A549 (cell line): ENCODE measurements around the gene MTMR12. TPM values are rescaled to one million over a fixed set of nuclear protein-coding genes. Genes with fewer than 3 reads are reported as not detected.

Experiments
- ATAC-seq, 2 experiments: fragments of 200-7000 bp in 1 of 2; fragments of >200 bp in 1 of 2; cut with Nextera tagmentation in 1 of 2; cut with Tn5 transposase in 1 of 2; 3 replicates each; pipeline versions ENCODE4 v1.8.0 to v1.9.1; 2018 to 2020; ENCODE audit warnings: mild to moderate bottlenecking in 1 of 2, moderate library complexity in 1 of 2
- CTCF ChIA-PET: fragments of 300-600 bp; sonication (Branson Sonifier 250); formaldehyde crosslinking; extraction: SDS; loops from one replicate; lab custom pipeline; 2021; ENCODE audit warnings: antibody characterized with exemption, inconsistent platforms; lab: Yijun Ruan, JAX
- POLR2A ChIA-PET: fragments of 350-600 bp; formaldehyde crosslinking; extraction: SDS; loops from one replicate; lab custom pipeline; 2021; ENCODE audit warnings: antibody characterized with exemption, inconsistent platforms; lab: Yijun Ruan, JAX
- DNase-seq, 2 experiments: peaks; one replicate each; pipeline versions ENCODE4 v3.0.0 to v3.0.0-alpha.2; 2011 to 2016; ENCODE audit warnings: low read depth in 1 of 2, low spot score in 1 of 2
- FAIRE-seq: peaks from 2 replicates; lab custom pipeline; 2011; peaks lifted over from hg19 to GRCh38; lab: Jason Lieb, UNC
- H3K27ac ChIP-seq, 2 experiments: fragments of >200 bp; sonication (Bioruptor Twin); formaldehyde crosslinking; 3 replicates each; pipeline ENCODE4 v1.5.1; 2016 to 2017
- H3K4me1 ChIP-seq: fragments of >200 bp; sonication (Bioruptor Twin); formaldehyde crosslinking; 3 replicates; pipeline ENCODE4 v1.6.1; 2016
- H3K4me2 ChIP-seq: fragments of >200 bp; sonication (Bioruptor Twin); formaldehyde crosslinking; 3 replicates; pipeline ENCODE4 v1.6.1; 2016
- H3K4me3 ChIP-seq: fragments of >200 bp; sonication (Bioruptor Twin); formaldehyde crosslinking; 3 replicates; pipeline ENCODE4 v1.5.1; 2016
- H3K9me3 ChIP-seq: fragments of >200 bp; sonication (Bioruptor Twin); formaldehyde crosslinking; 3 replicates; pipeline ENCODE4 v1.6.1; 2016
- CEBPB ChIP-seq, 2 experiments: fragments of >200 bp in 1 of 2; sonication (Bioruptor Twin) in 1 of 2; formaldehyde crosslinking in 1 of 2; IDR thresholded peaks; 2 replicates each; pipeline ENCODE4 v1.6.1; 2012 to 2016
- EHMT2 ChIP-seq: fragments of 200-600 bp; sonication (generic); IDR thresholded peaks from 2 replicates; pipeline ENCODE4 v1.6.1; 2016; ENCODE audit warnings: antibody characterized with exemption, low read depth, mild to moderate bottlenecking, moderate library complexity
- ESRRA ChIP-seq: fragments of 150-350 bp; IDR thresholded peaks from 2 replicates; pipeline ENCODE4 v1.6.1; 2014; ENCODE audit warnings: mild to moderate bottlenecking, low read length, borderline replicate concordance
- FOSL2 ChIP-seq, 2 experiments: fragments of 450-650 bp in 1 of 2; fragments of >200 bp in 1 of 2; sonication (Bioruptor Twin) in 1 of 2; formaldehyde crosslinking; IDR thresholded peaks; 2 replicates each; pipeline versions ENCODE4 v1.5.0 to v1.6.1; 2016 to 2020; ENCODE audit warnings: mild to moderate bottlenecking in 1 of 2, moderate library complexity in 1 of 2
- HEYL ChIP-seq: fragments of 250-450 bp; sonication (Bioruptor Pico); IDR thresholded peaks from 2 replicates; pipeline ENCODE4 v1.8.0; 2021; ENCODE audit warnings: mild to moderate bottlenecking, moderate library complexity
- HOXB13 ChIP-seq: fragments of 250-450 bp; sonication (Bioruptor Pico); IDR thresholded peaks from 2 replicates; pipeline ENCODE4 v1.5.0; 2020; ENCODE audit warnings: low read depth, mild to moderate bottlenecking, moderate library complexity
- HOXB5 ChIP-seq: fragments of 250-450 bp; sonication (Bioruptor Pico); IDR thresholded peaks from 2 replicates; pipeline ENCODE4 v1.5.0; 2020; ENCODE audit warnings: mild to moderate bottlenecking, moderate library complexity
- JUN ChIP-seq, 2 experiments: fragments of >200 bp; sonication (Bioruptor Twin); formaldehyde crosslinking; IDR thresholded peaks; 2 replicates in 1 of 2; 3 replicates in 1 of 2; pipeline ENCODE4 v1.6.1; 2016 to 2017
- KDM5A ChIP-seq: fragments of 200-600 bp; sonication (generic); IDR thresholded peaks from 2 replicates; pipeline ENCODE4 v1.6.1; 2016; ENCODE audit warnings: antibody characterized with exemption, mild to moderate bottlenecking
- MYC ChIP-seq: IDR thresholded peaks from 2 replicates; pipeline ENCODE4 v1.6.1; 2012; ENCODE audit warnings: mild to moderate bottlenecking, inconsistent platforms, low read length, improper control_type of control experiment, borderline replicate concordance
- NPAS2 ChIP-seq: fragments of 250-450 bp; sonication (Bioruptor Pico); IDR thresholded peaks from 2 replicates; pipeline ENCODE4 v1.8.0; 2022; ENCODE audit warnings: mild to moderate bottlenecking, moderate library complexity, borderline replicate concordance
- POLR2AphosphoS2 ChIP-seq: conservative IDR thresholded peaks from 2 replicates; pipeline ENCODE4 v1.6.1; 2012; ENCODE audit warnings: low read length, improper control_type of control experiment, inconsistent platforms
- RAD21 ChIP-seq, 2 experiments: fragments of >200 bp in 1 of 2; sonication (Bioruptor Twin) in 1 of 2; formaldehyde crosslinking in 1 of 2; IDR thresholded peaks in 1 of 2; conservative IDR thresholded peaks in 1 of 2; 2 replicates in 1 of 2; 3 replicates in 1 of 2; pipeline ENCODE4 v1.6.1; 2012 to 2018; ENCODE audit warnings: inconsistent platforms in 1 of 2
- RNF2 ChIP-seq: fragments of 200-600 bp; sonication (generic); IDR thresholded peaks from 2 replicates; pipeline ENCODE4 v1.6.1; 2016; ENCODE audit warnings: low read depth, mild to moderate bottlenecking, antibody characterized with exemption, moderate library complexity, borderline replicate concordance
- SMC3 ChIP-seq: fragments of >200 bp; sonication (Bioruptor Twin); formaldehyde crosslinking; IDR thresholded peaks from 3 replicates; pipeline ENCODE4 v1.6.1; 2018; ENCODE audit warnings: inconsistent platforms
- TFCP2L1 ChIP-seq: fragments of 250-450 bp; sonication (Bioruptor Pico); IDR thresholded peaks from 2 replicates; pipeline ENCODE4 v1.5.0; 2021; ENCODE audit warnings: mild to moderate bottlenecking
- TP53 ChIP-seq: fragments of 250-450 bp; sonication (Bioruptor Pico); IDR thresholded peaks from 2 replicates; pipeline ENCODE4 v1.5.0; 2021; ENCODE audit warnings: mild to moderate bottlenecking, moderate library complexity
- ZC3H11A ChIP-seq: fragments of 450-650 bp; IDR thresholded peaks from 2 replicates; pipeline ENCODE4 v1.6.1; 2014; ENCODE audit warnings: antibody characterized with exemption, mild to moderate bottlenecking
- WGBS: methylation state at CpG from one replicate; pipeline ENCODE4 v1.1.6; 2017; ENCODE audit errors: missing lambda C conversion rate; 5-methylcytosine and 5-hydroxymethylcytosine counted together
- polyA plus RNA-seq, 4 experiments: library from polyadenylated mRNA; depleted of rRNA in 3 of 4; stranded (reverse); fragments of >200 nt; fragmentation: RNase III in 1 of 4; extraction: RNeasy Plus Mini Kit Qiagen cat#74134 plus additional on column Dnase treatment in 1 of 4; gene quantifications; 2 replicates in 3 of 4; 3 replicates in 1 of 4; pipeline ENCODE4 v1.2.3, GENCODE V29; 2011 to 2017
- TF ChIP-seq, protein P1 (sequence below): fragments of 150-350 bp; IDR thresholded peaks from 2 replicates; pipeline ENCODE4 v1.6.1; 2014; ENCODE audit warnings: low read depth, mild to moderate bottlenecking, low read length
- TF ChIP-seq, protein P2 (sequence below): IDR thresholded peaks from 2 replicates; pipeline ENCODE4 v1.6.1; 2012

MTMR12 gene
- polyA plus RNA-seq, 2 of the 4 experiments (the other 2 are of a cell fraction), result 14.3 to 29.8 TPM

DNA sequence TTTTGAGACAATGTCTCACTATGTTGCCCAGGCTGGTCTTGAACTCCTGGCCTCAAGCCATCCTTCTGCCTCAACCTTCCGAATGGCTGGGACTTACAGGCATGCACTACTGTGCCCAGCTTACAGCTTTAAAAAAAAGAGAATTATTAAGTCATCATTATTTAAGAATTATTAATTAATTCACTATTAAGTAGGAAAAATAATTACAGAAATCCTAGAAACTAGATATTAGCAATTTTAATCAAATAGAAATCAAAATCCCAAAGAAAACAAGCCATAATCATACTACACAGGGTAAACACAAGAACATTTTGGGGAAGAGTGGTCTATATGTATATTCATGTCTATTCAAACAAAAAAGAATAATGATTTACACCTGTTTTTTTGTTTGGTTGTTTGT lies 19.6 kb upstream of the MTMR12 start (continued):
- no peak for TF ChIP-seq TP53 (CRISPR knock-in tag)
- TF ChIP-seq, all 56 proteins: peak for 0

DNA sequence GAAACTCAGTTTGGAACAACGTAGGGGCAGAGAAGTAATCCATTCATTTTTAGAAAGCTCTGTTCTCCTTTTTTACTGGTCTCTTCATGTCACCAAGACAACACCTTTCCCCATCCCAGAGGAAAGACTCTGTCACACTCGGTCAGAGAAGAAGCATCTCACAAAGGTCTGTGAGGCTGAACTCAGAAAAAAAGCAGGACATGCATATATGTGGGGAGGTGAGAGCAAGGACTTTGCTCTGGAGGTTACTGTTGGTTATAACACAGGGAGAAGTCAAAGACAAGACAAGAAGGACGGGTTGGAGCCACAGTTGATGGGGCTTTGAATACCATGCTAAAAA lies 19.2 kb upstream of the MTMR12 start:
- Histone ChIP-seq H3K4me1 (no peaks in the 10 kb centered on the region), H3K9me3 (no peaks in the 10 kb centered on the region; the same call in 2 of the 3 replicates)
- POLR2A ChIA-PET, result interaction anchor here (0.6 kb wide), 1 partner anchor 18 kb away, joined by 4 read pairs; no protein-coding TSS in a partner anchor
- no peak for DNase-seq
- TF ChIP-seq JUN (IDR thresholded peaks at IDR 0.05) (no peak), HOXB13 (CRISPR knock-in tag) (no peak), RNF2 (no peak), FOSL2 (IDR thresholded peaks at IDR 0.05) (no peak), FOSL2 (CRISPR knock-in tag; IDR thresholded peaks at IDR 0.05) (no peak), HOXB5 (CRISPR knock-in tag) (no peak), TFCP2L1 (CRISPR knock-in tag) (no peak), EHMT2 (no peak), CEBPB (IDR thresholded peaks at IDR 0.05) (no peak)
- TF ChIP-seq, protein P1, sequence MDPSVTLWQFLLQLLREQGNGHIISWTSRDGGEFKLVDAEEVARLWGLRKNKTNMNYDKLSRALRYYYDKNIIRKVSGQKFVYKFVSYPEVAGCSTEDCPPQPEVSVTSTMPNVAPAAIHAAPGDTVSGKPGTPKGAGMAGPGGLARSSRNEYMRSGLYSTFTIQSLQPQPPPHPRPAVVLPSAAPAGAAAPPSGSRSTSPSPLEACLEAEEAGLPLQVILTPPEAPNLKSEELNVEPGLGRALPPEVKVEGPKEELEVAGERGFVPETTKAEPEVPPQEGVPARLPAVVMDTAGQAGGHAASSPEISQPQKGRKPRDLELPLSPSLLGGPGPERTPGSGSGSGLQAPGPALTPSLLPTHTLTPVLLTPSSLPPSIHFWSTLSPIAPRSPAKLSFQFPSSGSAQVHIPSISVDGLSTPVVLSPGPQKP, result no peak
- TF ChIP-seq, all 56 proteins: peak for 0
- Histone ChIP-seq H3K4me3 (no peak overlapping the region), H3K4me2 (no peak overlapping the region), H3K27ac (no peak overlapping the region)
- 43% methylated on average over 3 of the region's 3 CpGs for WGBS
- no peak for ATAC-seq
- CTCF ChIA-PET, result interaction anchor here (0.6 to 5.6 kb wide), 4 partner anchors 14 to 430 kb away, joined by 3 to 110 read pairs (median 14); no protein-coding TSS in a partner anchor
- FAIRE-seq, result no peak

DNA sequence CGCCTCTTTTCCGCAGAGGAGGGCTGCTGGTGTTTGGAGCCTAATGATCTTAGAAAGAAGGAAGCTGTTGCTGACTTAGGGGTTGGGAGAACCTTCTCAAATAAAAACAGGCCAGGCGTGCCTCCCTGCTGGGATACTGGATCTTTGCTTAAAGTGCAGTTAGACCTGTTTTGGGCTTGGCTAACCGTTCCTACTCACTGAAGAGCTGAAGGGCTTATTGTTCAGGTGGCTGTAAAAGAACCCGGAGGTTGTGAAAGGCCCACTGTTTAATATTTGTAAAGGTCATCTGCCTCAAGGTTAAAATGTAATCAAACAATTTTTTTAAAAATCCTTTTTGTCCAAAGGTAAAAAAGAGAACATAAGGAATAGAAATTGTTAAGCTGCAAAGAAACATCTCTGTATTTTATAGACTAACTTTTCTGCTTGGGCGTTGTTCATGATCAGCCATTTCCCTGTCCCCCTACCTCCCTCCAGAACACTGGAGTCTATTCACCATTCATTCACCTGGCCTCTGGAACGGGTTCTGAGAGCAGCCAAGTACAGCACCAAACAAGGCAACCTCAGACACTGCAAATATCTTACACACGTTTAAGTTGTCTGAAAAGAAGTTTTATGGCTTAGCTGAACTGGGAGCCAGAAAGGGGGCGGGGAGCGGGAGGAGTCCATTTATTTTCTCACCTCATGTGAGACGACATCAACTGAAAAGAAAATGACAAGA lies 18.6 kb upstream of the MTMR12 start:
- 49% methylated on average over 11 of the region's 11 CpGs for WGBS
- ChIA-PET CTCF (interaction anchor here (0.6 to 5.6 kb wide), 9 partner anchors 8 to 430 kb away, joined by 3 to 110 read pairs (median 14); no protein-coding TSS in a partner anchor), POLR2A (interaction anchor here (0.6 kb wide), 1 partner anchor 18 kb away, joined by 4 read pairs; no protein-coding TSS in a partner anchor)
- no peak overlapping the region for H3K4me2 ChIP-seq
- DNase-seq (no peak), ATAC-seq (no peak)
- no peaks in the 10 kb centered on the region; the same call in 2 of the 3 replicates for H3K4me1 ChIP-seq
- H3K4me3 ChIP-seq, result no peak overlapping the region
- no peaks in the 10 kb centered on the region; the same call in 2 of the 3 replicates for H3K9me3 ChIP-seq
- H3K27ac ChIP-seq, result no peak overlapping the region
- TF ChIP-seq HEYL (CRISPR knock-in tag), result no peak
- TF ChIP-seq RAD21 (conservative IDR thresholded peaks at IDR 0.05 in 1 of 2, IDR thresholded peaks at IDR 0.05 in 1 of 2), result no peak
- TF ChIP-seq TP53 (CRISPR knock-in tag), result no peak
- TF ChIP-seq, protein P2, sequence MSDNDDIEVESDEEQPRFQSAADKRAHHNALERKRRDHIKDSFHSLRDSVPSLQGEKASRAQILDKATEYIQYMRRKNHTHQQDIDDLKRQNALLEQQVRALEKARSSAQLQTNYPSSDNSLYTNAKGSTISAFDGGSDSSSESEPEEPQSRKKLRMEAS, result no peak
- no peak for TF ChIP-seq POLR2AphosphoS2
- TF ChIP-seq ESRRA, result no peak
- TF ChIP-seq SMC3, result no peak
- no peak for TF ChIP-seq ZC3H11A
- no peak for TF ChIP-seq MYC
- no peak for TF ChIP-seq NPAS2
- no peak for TF ChIP-seq KDM5A
- TF ChIP-seq, protein P1, result no peak
- TF ChIP-seq, all 56 proteins: peak for 0
- FAIRE-seq, result no peak
